Calu3 (cell line): ENCODE results near the gene CLEC18B. TPM values are rescaled to one million over a fixed set of nuclear protein-coding genes. Genes with fewer than 3 reads are reported as not detected.
A peak's percentile ranks its signal among the peaks of the same experiment; 100 is the strongest.
"Not testable (repeated sequence)": the region's sequence is repeated elsewhere in the genome, so short reads cannot be mapped to it uniquely, and the experiment has no call there.

Source experiments
- BruUV-seq: library from RNA; stranded (reverse); fragments of 400-500 nt; replicated peaks from 2 replicates; lab custom pipeline; 2021; lab: Mats Ljungman, UMichigan
- CTCF ChIA-PET: fragments of 300-600 bp; sonication (Branson Sonifier 250); formaldehyde crosslinking; loops from one replicate; lab custom pipeline; 2022; ENCODE audit warnings: antibody characterized with exemption; lab: Charles Lee
- DNase-seq: peaks from one replicate; pipeline ENCODE4 v3.0.0; 2022
- H3K27ac Mint-ChIP-seq: one replicate; pipeline ENCODE4 v1.8.0; 2022; ENCODE audit warnings: mixed read lengths; ENCODE audit not compliant: unreplicated experiment
- H3K27me3 Mint-ChIP-seq: one replicate; pipeline ENCODE4 v1.8.0; 2022; ENCODE audit warnings: mixed read lengths; ENCODE audit not compliant: unreplicated experiment
- H3K36me3 Mint-ChIP-seq: one replicate; pipeline ENCODE4 v1.8.0; 2022; ENCODE audit warnings: mild to moderate bottlenecking, moderate library complexity, mixed read lengths; ENCODE audit not compliant: insufficient read depth, unreplicated experiment
- H3K4me1 Mint-ChIP-seq: one replicate; pipeline ENCODE4 v1.8.0; 2022; ENCODE audit warnings: mild to moderate bottlenecking, low read depth, mixed read lengths; ENCODE audit not compliant: unreplicated experiment
- H3K4me3 Mint-ChIP-seq: one replicate; pipeline ENCODE4 v1.8.0; 2022; ENCODE audit warnings: mild to moderate bottlenecking, low read depth, moderate library complexity, mixed read lengths; ENCODE audit not compliant: unreplicated experiment
- H3K9me3 Mint-ChIP-seq: one replicate; pipeline ENCODE4 v1.8.0; 2022; ENCODE audit warnings: low read depth, mixed read lengths; ENCODE audit not compliant: unreplicated experiment
- intact Hi-C: fragments of 100-400 bp; cut with micrococcal nuclease; formaldehyde crosslinking; loops from one replicate; pipeline ENCODE4 v1.10.0; 2022; ENCODE audit not compliant: unreplicated experiment
- total RNA-seq: library from RNA; stranded (reverse); gene quantifications from 2 replicates; pipeline ENCODE4 v1.2.3, GENCODE V29; 2022

The CLEC18B gene
- total RNA-seq, 1 experiment from 2014 or later: 1.3 TPM

- BruUV-seq, H3K36me3 Mint-ChIP-seq, H3K9me3 Mint-ChIP-seq, H3K4me3 Mint-ChIP-seq, CTCF ChIA-PET, DNase-seq, H3K4me1 Mint-ChIP-seq, intact Hi-C loops, H3K27me3 Mint-ChIP-seq, H3K27ac Mint-ChIP-seq: not testable (repeated sequence)
Observed at GRCh38 chr16:74410057-74410957, 11.0 kb downstream of the CLEC18B start.

DNA sequence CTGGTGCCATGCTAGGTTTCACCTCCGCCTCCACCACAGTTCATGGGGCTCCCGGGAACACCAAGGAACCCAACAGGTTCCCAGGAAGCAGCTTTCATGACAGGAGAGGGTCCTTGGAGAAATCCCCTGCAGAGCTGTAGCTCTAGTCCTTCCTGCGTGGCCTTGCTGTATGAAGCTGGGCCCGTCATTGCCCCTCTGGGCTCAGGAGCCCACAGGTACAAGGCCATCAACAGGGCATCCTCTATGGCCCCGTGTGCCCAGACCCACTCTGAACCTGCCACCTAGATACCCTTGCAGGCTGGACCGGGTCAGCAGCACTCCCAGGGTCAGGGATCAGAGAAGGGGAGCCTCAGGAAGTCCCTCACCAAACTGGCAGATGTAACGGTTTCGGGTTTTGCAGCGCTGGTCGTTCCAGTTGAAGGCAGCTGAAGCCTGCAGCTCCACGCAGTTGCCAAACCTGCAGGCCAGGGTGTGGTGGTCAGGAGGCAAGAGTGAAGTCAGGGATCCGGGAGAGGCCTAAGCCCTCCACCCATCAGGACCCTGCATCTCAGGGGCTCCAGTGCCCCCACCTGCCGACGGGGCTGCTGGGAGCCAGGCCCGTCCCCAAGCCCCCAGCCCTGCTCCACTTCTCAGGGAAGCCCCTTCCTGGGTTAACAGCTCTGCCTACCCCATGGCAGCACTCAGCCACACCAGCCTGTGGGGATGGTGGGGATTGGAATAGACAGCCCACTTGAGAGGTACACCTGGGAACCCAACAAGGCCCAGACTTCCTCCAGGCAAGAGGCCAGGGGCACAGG, 11.9 kb downstream of the CLEC18B start:
- BruUV-seq, H3K36me3 Mint-ChIP-seq, H3K27me3 Mint-ChIP-seq, H3K27ac Mint-ChIP-seq, H3K4me1 Mint-ChIP-seq, intact Hi-C loops, H3K9me3 Mint-ChIP-seq, CTCF ChIA-PET, DNase-seq, H3K4me3 Mint-ChIP-seq: not testable (repeated sequence)

DNA sequence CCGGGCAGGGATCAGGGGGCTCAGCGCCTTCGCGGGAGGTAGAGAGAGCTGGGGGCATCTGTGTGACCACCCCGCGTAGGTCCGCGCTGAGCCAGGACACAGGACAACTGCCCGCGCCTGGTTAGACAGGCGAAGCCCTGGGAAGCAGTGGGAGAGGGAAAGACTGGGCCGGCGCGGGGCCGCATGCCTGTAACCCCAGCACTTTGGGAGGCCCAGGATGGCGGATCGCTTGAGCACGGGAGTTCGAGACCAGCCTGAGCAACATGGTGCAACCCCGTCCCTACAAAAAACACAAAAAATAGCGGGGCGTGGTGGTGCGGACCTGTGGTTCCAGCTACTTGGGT, 13.9 kb downstream of the CLEC18B start:
- H3K27ac Mint-ChIP-seq, H3K9me3 Mint-ChIP-seq, intact Hi-C loops, H3K36me3 Mint-ChIP-seq, H3K27me3 Mint-ChIP-seq, CTCF ChIA-PET, BruUV-seq, H3K4me1 Mint-ChIP-seq: not testable (repeated sequence)
- peak; percentile 27 for DNase-seq
- peak overlapping the region; percentile 52 for H3K4me3 Mint-ChIP-seq

- DNase-seq: peak; percentile 31
- H3K27ac Mint-ChIP-seq, BruUV-seq, H3K4me1 Mint-ChIP-seq, intact Hi-C loops, H3K27me3 Mint-ChIP-seq, CTCF ChIA-PET, H3K36me3 Mint-ChIP-seq, H3K9me3 Mint-ChIP-seq: not testable (repeated sequence)
- H3K4me3 Mint-ChIP-seq: peak overlapping the region; percentile 52
Observed at GRCh38 chr16:74406600-74407361, 14.5 kb downstream of the CLEC18B start.

- H3K27me3 Mint-ChIP-seq: peaks cover 12% of the 10 kb centered on the region
- DNase-seq, H3K9me3 Mint-ChIP-seq, intact Hi-C loops, CTCF ChIA-PET, H3K36me3 Mint-ChIP-seq, H3K27ac Mint-ChIP-seq, H3K4me1 Mint-ChIP-seq, BruUV-seq, H3K4me3 Mint-ChIP-seq: not testable (repeated sequence)
Observed at GRCh38 chr16:74404148-74404933, 16.9 kb downstream of the CLEC18B start.

- H3K27ac Mint-ChIP-seq, intact Hi-C loops, H3K4me1 Mint-ChIP-seq, H3K36me3 Mint-ChIP-seq, CTCF ChIA-PET, H3K4me3 Mint-ChIP-seq, H3K9me3 Mint-ChIP-seq, BruUV-seq, DNase-seq: not testable (repeated sequence)
- peaks cover 22% of the 10 kb centered on the region for H3K27me3 Mint-ChIP-seq
Observed at GRCh38 chr16:74400238-74400637, 21.0 kb downstream of the CLEC18B start.

GRCh38 chr16:74398212-74398895, 22.9 kb downstream of the CLEC18B start:
- BruUV-seq, DNase-seq, H3K9me3 Mint-ChIP-seq, H3K27ac Mint-ChIP-seq, H3K36me3 Mint-ChIP-seq, CTCF ChIA-PET, H3K4me1 Mint-ChIP-seq, intact Hi-C loops, H3K4me3 Mint-ChIP-seq: not testable (repeated sequence)
- peaks cover 22% of the 10 kb centered on the region for H3K27me3 Mint-ChIP-seq

- not testable (repeated sequence) for H3K27ac Mint-ChIP-seq, H3K4me3 Mint-ChIP-seq
Observed at GRCh38 chr16:74396521-74397017, 24.7 kb downstream of the CLEC18B start.

More at GRCh38 chr16:74396521-74397017, 24.7 kb downstream of the CLEC18B start:
- H3K9me3 Mint-ChIP-seq, H3K36me3 Mint-ChIP-seq, DNase-seq, H3K4me1 Mint-ChIP-seq, CTCF ChIA-PET, BruUV-seq, intact Hi-C loops: not testable (repeated sequence)
- H3K27me3 Mint-ChIP-seq: peaks cover 28% of the 10 kb centered on the region
